ENCODE measurements around the gene KDM5A.
"Not testable (repeated sequence)": the region's sequence is repeated elsewhere in the genome, so short reads cannot be mapped to it uniquely, and the experiment has no call there.

Gene KDM5A

GRCh38 chr12:389142-390096, at the start of gene KDM5A:
TSS of gene KDM5A (minus strand) at chr12:389320. CDS start at chr12:389091, 229 bp downstream.
- DNase-seq, result no peak

- DNase-seq, result not testable (repeated sequence)
Observed at GRCh38 chr12:435737-436136, 46.6 kb upstream of the KDM5A start.

GRCh38 chr12:422526-422925, 33.4 kb upstream of the KDM5A start:
- DNase-seq, result no peak

GRCh38 chr12:418432-418831, 29.3 kb upstream of the KDM5A start:
- no peak for DNase-seq

- DNase-seq, result no peak
Observed at GRCh38 chr12:414859-415258, 25.7 kb upstream of the KDM5A start.

- DNase-seq, result no peak
Observed at GRCh38 chr12:402029-402389, 12.9 kb upstream of the KDM5A start.

GRCh38 chr12:401235-402028, 12.3 kb upstream of the KDM5A start, which contains the start of gene CCDC77:
TSS of gene CCDC77 (plus strand) at chr12:401644. CDS start at chr12:409384, 7,740 bp downstream.
- no peak for DNase-seq

- no peak for DNase-seq
Observed at GRCh38 chr12:400828-401227, 11.7 kb upstream of the KDM5A start.

- no peak for DNase-seq
Observed at GRCh38 chr12:388541-389141, 479 bp downstream of the KDM5A start.

GRCh38 chr12:388012-388411, 1.1 kb downstream of the KDM5A start:
- no peak for DNase-seq

GRCh38 chr12:386651-387050, 2.5 kb downstream of the KDM5A start:
- DNase-seq, result no peak

GRCh38 chr12:370739-371485, 18.2 kb downstream of the KDM5A start:
- DNase-seq, result not testable (repeated sequence)

GRCh38 chr12:367972-368371, 21.1 kb downstream of the KDM5A start:
- DNase-seq, result no peak

- no peak for DNase-seq
Observed at GRCh38 chr12:366820-367219, 22.3 kb downstream of the KDM5A start.

- DNase-seq, result no peak
Observed at GRCh38 chr12:359091-359490, 30.0 kb downstream of the KDM5A start.

- no peak for DNase-seq
Observed at GRCh38 chr12:356276-356988, 32.7 kb downstream of the KDM5A start.

GRCh38 chr12:351197-351596, 37.9 kb downstream of the KDM5A start:
- DNase-seq, result not testable (repeated sequence)

- not testable (repeated sequence) for DNase-seq
Observed at GRCh38 chr12:349625-350024, 39.5 kb downstream of the KDM5A start.

- not testable (repeated sequence) for DNase-seq
Observed at GRCh38 chr12:343036-343435, 46.1 kb downstream of the KDM5A start.

- no peak for DNase-seq
Observed at GRCh38 chr12:337039-337438, 52.1 kb downstream of the KDM5A start.

- no peak for DNase-seq
Observed at GRCh38 chr12:334125-334524, 55.0 kb downstream of the KDM5A start.
